GM19397 (cell line): ENCODE measurements around the gene PWWP2B.
"Not testable (repeated sequence)": the region's sequence is repeated elsewhere in the genome, so short reads cannot be mapped to it uniquely, and the experiment has no call there.

ENCODE experiments used
- ATAC-seq: cut with Tn5 transposase; IDR thresholded peaks from one replicate; pipeline ENCODE4 v1.9.1; 2021; ENCODE audit warnings: mild to moderate bottlenecking, moderate library complexity; ENCODE audit not compliant: unreplicated experiment

The PWWP2B gene

DNA sequence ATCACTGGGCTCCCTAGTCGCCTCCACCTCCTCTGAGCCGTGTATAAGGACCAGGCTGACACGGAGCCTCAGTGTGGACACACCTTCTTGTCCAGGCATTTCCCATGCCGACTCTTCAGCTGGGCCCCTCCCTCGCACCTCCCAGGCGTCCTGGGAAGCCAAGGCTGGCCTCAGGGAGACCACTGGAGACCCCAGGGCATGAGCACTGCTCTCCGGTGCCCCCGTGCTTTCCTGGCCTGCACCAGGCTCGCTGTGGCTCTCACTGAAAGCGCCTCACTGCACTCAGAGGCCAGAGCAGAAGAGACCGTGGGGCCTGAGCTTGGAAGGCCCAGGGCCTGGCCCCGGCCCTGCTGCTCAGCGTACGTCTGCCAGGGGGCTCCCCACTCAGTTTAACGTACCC, 33.6 kb upstream of the PWWP2B start:
- ATAC-seq: no peak

DNA sequence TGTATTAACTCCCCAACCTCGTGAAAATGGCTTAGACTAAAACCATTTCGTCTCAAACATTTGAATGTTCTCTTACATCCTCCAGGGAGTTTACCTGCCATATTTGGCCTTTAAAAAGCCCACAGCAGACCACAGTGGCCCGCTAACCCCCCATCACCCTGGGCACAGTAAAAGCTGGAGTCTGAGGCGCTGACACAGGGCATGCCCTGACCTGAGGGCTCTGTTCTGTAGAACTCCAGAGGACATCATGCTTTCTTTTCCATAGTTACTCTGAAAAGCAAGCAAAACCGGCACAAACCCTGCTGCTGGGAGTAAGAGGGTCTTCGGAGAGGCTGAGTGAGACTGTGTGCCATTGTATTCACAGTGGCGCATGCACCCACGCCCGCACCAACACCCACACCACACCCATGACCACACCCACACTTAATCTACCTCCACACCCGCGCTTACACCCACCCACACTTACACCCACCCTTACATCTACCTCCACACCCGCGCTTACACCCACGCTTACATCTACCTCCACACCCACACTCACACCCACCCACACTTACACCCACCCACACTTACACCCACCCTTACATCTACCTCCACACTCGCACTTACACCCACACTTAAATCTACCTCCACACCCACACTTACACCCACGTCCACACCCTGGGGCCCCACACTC, 32.9 kb upstream of the PWWP2B start:
- no peak for ATAC-seq

DNA sequence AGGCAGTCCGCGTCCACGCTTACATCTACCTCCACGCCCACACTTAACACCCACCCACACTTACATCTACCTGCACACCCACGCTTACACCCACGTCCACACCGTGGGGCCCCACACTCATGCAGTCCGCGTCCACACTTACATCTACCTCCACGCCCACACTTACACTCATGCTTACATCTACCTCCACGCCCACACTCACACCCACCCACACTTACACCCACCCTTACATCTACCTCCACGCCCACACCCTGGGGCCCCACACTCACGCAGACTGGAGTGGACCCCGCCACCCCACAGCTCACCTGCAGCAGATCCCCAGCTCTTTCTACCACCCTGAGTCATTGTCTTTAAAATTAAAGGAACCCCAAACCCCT, 32.4 kb upstream of the PWWP2B start:
- no peak for ATAC-seq

DNA sequence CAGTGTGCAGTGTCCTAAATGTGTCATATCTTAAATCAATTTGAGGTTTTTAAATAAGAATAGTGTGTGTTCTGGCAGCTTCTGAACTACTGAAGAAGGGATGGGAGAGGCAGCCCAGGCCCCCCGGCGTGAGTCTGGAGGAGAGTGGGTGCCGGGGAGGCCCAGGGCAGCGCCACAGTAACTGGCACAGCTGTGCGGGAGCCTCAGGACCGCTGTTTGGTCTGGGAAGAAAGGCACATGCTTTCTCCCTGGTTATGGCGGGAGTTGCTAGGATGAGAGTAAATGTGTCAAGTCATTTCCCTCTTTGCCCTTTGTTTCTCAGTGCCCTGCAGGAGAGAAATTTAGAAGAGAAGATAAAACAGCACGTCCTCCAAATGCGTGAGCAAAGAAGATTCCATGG, 31.9 kb upstream of the PWWP2B start:
- ATAC-seq: no peak

DNA sequence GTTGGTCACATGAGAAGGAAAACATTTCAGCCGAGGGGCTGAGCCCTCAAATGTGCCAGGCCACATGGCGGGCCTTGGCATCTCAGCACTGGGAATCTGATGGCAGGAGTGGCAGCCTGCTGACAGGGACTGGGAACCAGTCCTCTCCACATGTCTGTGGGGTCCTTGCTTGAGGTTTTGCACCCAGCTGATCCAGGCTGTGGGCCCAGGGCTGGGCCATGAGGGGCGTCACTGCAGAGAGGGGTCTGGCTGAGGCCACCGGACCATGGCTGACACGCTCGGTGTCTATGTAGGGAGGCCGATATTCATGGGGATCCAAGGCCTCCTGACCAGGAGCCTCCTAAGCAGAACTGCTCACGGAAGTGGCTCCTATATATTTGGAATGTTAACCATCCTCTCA, 31.0 kb upstream of the PWWP2B start:
- no peak for ATAC-seq

DNA sequence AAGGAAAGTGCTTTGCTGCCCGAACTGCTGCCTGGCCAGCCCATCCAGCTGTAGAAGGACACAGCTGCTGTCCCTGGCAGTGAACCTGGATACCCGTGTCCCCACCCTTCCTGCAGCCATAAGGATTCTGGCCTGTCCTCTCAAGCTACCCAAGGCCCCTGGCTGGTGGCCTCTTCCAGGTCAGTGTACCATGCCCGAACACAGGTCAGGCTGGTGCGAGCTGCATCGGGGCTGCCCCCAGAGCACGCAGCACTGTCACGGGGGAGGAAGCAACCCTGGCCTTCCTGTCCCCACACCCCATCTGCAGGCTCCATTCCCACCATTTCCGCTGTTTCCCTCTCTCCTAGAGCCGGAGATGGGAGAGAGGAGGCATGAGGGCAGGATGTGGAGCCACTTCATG, 30.5 kb upstream of the PWWP2B start:
- no peak for ATAC-seq

DNA sequence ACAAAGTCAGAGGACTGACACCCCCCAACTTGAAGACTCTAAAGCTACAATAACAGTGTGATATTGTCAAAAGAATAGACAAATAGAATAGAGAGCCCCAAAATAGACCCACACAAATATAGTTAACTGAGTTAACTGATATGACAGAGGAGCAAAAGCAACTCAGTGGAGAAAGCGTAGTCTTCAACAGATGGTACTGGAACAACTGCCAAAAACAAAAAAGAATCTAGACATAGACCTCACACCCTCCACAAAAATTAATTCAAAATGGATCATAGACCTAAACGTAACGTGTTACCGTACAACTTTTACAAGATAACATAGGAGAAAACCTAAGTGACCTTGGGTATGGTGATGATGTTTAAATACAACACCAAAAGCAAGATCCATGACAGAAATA, 28.6 kb upstream of the PWWP2B start:
- no peak for ATAC-seq

DNA sequence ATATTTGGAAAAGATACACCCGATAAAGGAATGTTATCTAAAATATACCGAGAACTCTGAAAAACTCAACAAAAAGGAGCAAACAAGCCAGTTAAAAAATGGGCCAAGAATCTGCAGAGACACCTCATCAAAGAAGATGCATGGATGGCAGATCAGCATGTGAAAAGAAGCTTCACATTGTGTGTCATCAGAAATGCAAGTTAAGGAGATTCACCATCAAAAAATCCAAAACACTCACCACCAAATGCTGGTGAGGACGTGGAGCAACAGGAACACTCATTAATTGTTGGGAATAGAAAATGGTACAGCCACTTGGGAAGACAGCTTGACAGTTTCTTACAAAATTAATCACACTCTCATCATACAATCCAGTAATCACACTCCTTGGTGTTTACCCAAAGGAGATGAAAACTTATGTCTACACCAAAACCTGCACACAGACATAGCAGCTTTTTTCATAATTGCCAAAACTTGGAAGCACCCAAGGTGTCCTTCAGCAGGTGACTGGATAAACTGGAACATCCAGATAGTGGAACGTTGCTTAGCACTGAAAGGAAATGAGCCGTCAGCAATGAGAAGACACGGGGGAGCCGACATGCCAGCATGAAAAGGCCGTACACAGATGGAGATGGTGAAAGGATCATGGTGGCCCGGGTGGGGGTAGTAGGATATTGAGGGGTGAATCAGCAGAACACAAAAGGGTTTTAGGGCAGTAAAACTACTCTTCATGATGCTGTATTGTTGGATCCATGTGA, 27.9 kb upstream of the PWWP2B start:
- no peak for ATAC-seq

DNA sequence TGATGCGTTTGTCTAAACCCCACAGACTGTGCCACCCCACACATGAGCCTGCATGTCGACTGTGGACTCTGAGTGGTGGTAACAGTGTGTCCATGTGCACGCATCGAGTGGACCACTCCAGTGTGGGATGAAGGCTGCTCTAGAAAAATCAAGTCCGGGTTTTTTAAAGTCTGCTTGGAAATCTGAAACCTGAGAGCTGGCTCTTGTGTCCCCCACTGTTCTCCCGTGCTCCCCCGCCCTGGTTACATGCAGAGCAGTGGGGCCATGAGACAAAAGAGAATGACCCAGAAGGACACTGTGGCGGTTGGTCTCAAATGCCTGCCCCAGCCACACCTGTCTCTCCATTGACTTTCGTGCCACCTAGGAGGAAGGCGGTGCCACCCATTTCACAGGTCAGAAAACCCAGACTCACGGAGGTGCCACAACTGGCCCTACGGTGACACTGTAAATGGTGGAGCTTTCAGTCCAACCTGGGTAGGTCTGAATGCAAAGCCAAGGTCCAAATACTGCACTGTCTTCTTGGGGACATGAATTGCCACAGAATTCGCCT, 27.3 kb upstream of the PWWP2B start:
- ATAC-seq: no peak

DNA sequence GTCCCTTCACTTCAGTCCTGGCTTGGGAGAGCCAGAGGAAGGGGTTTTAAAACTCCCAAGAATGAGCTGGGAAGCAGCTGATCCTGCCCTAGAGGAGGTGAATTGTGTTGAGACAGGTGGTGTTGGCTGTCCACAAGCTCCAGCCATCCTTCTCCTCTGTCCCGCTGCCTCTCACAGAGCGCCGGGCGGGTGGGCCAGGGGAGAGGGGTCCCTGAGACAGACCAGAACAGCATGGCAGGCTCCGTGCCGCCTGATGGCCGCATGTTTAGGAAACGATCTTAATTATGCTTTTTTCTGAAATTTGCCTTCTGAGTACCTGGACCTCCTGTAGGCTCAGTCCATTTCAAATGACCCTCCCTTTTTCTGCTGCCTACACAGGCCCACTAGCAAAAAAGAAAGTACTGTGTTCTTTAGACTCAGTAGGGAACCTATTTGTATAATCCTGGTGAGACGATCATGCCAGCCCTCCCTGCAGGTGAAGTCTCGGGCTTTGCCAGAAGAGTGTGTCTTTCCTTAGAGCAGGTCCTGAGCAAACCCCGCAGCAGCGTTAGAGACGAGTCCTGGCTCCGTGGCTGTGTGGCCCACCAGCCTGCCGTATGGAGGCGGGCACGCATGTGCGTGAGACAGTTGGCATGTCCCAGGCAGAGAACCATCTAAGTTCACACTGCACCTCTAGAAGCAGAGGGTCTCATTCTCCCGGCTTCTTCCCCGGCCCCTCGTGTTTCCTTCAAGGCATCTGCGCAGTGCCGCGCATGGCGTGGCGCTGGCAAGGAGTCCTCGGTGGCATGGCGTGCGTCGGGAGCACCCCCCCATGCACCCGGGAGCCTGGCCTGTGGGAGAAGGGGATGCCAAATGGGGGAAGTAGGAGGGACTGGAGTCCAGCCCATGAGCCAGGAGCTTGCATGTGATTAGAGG, 26.3 kb upstream of the PWWP2B start:
- no peak for ATAC-seq

DNA sequence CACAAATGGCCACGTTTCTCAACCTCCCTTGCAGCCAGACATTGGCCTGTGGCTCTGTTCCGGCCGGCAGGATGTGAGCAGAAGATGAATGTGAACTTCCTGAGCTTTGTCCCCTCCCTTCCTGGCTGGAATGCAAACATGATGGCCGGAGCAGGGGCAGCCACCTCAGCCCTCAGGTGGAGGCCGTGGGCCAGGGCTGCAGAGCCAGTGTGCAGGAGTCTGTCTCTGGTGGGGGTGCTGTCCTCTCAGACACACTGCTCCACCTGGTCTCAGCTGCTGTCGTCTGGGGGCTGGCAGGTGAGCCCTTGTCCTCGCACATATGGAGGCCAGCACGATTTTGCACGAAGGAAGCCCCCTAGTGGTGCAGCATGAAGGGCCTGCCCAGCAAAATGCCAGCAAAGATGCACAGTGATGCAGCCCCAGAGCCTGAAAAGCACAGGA, 25.3 kb upstream of the PWWP2B start:
- no peak for ATAC-seq

DNA sequence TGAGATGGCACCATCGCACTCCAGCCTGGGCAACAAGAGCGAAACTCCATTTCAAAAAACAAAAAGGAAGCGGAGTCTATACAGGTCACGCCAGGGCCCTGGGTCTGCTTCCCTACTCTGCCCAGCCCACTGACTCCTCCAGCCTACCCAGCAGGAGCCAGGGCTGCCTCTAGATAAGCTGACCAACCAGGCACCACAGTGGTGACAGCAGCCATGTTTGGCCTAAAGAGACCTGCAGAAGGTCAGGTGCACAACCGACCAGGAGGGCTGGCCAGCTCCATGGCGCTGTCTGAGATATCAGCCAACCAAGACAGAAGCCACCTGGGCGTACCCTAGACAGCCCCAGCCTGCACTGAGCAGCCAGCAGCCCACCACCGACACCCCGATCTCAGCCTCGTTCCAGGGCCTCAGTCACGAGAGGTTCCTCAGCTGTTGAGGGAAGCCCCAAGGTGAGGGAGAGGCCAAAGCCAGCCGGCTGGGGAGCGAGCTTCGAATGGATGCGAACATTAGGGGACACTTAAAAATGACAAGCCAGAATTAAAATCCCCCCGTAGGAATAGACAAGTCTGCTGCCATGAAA, 24.4 kb upstream of the PWWP2B start:
- ATAC-seq: no peak

DNA sequence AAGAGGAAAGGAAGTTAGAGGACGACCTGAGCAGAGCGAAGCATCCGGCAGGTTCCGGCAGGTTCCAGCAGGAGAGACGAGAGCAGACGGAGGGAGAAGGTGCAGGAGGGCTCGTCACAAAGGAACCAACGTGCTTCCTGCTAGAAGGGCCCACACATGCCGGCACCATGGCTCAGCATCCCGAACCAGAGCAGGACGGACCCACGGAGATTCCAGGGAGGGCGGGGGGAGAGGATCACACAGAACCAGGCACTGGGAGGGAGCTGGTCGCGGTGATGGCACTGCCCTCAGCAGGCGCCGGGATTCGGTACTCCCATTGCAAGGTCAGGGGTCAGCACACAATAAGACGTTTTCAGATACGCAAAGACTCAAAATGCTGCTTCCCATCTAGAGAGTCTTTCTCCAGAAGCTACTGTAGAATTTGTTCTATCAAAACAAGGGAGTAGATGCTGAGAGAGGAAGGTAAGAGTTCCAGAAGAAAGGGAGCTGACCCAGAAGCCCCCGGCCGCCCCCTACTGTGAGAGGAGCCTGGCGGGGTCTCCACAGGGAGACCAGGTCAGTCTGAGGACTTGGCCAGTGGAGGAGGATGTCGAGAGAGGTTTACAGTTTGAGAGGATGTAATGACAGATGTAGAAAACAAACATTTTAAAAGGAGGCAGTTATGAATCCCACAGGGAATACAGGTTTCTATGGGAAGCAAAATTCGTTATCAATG, 23.6 kb upstream of the PWWP2B start:
- ATAC-seq: no peak

DNA sequence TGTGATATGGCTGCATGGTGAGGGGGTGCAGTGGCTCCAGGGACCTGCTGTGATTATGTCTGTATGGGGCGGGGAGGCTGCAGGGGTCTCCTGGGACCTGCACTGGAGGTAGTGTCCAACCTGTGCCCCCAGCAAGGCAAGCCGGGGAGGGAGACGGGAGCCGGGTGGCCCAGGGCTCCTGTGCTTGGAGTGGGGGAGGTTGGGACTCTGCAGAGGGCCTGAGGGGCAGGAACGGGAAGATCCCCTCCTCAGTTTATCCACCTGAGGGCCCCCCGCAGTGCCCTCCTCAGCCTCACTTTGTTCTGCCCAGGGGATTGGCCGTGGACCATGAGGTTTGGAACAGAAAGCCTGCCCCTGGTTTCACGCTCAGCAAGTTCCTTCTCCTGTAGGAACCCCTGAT, 22.8 kb upstream of the PWWP2B start:
- no peak for ATAC-seq

DNA sequence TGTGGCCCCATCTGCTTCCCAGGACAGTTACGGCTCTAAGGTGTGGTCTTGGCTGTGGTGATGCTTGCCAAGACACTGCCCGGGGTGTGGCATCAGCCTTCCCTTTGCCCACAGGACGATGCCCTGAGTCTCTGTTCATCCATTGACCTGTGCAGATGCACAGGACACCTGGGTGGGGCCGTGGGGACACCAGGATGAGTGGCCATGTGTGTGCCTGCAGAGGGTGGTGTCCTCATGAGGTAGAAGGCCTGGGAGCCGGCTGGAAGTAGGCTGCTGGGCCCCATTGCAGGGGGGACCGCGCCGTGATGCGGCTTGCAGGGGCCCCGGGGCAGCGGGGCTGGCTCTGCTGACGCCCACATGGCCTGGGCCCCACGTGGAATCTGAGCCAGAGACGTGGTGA, 22.4 kb upstream of the PWWP2B start:
- ATAC-seq: no peak

DNA sequence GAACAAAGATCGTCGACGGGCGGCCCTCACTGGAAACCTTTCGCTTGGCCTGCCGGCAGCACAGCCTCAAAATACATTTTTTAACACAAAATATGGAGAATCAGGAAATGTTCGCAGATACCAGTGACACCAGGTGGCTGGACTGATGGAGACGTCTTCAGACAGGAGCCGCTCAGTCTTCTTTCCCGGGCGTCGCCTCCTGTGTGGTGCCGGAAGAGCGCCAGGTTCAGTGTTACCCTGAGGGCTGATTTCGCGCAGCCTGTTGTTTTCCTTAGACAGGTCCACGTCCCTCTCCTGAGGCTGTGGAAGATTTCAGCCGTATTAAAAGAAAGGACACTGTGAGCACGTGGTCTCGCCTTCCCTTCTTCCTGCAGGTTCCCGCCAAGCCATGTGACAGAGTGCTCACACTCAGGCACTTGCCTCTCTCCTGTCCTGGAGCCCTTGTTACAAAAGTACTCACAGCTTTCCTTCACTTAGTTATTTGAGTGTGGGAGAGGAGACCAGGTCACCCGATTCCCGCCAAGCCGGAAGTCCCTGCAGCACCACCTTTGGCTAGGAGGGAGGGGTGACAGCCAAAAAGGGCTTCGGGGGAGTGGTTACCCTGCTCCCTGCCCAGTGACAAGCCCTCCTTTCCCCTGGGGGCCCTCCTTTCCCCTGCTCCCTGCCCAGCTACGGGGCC, 21.7 kb upstream of the PWWP2B start:
- ATAC-seq: no peak

DNA sequence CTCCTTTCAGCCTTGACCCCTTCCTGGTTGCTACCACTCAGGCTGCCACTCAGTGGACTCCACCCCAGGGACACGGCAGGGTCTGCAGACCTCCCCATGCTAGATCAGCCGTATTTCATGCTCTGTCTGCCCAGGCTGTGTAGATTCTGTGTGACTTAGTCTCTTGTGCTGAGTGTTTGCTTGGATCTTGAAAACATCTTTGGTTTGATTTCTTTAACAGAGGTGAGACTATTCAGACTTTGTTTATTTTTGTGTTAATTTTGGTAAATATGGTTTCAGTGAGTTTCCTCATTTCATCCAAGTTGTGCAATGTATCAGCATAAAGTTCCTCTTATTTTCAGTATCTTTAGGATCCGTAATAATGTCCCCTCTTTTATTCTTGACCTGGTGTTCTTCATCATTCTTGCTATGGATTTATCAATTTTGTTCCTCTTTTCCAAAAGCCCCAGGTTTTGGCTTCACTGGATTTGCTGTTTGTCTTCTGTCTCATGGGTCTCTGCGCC, 21.2 kb upstream of the PWWP2B start:
- no peak for ATAC-seq

DNA sequence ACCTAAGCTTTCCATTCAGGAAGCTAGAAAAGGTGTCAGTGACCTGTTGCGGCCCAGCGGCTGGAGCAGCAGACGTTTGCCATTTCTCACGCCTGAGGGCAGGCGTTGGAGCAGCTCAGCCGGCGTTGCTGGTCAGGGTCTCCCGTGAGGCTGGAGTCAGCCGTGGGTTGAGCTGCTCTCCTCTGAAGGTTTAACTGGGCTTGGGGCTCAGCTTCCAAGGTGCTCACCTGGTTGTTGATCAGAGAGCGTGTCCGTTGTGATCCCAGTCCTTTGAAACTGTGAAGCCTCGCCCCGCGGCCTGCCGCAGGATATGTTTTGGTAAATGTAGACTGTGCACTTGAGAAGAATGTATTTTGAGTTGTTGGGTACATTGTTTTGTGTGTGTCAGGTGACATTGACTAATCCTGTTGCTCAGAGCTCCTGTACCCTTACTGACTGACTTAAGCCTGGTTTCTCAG, 20.6 kb upstream of the PWWP2B start:
- no peak for ATAC-seq

DNA sequence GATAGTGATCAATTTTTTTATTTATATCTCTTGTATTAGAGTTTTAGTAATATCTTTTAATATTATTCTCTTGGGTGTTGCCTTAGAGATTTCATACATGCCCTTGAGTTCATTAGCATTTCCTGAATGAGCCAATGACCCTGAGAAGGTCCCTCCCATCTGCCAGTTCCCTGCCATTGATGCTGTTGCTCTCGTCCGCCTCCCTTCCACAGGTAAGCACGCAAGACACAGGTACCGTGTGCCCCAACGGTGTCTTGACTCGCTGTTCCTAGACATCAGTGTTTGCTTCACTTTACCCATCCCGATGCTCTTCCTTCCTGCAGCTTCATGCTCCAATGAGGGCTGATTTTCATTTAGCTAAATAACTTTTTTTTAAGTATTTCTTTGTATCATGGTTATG, 19.7 kb upstream of the PWWP2B start:
- no peak for ATAC-seq

DNA sequence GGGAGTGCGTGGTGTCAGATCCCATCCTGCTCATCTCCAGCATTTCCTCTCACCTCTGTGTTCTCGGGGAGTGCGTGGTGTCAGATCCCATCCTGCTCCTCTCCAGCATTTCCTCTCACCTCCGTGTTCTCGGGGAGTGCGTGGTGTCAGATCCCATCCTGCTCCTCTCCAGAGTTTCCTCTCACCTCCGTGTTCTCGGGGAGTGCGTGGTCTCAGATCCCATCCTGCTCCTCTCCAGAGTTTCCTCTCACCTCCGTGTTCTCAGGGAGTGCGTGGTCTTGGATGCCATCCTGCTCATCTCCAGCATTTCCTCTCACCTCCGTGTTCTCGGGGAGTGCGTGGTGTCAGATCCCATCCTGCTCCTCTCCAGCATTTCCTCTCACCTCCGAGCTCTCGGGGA, 18.0 kb upstream of the PWWP2B start:
- not testable (repeated sequence) for ATAC-seq
